Heart right ventricle (tissue), 16 donors: Measurements from ENCODE around the gene ETFRF1. TPM values are rescaled to one million over a fixed set of nuclear protein-coding genes. Genes with fewer than 3 reads are reported as not detected.

ENCODE experiments used
- ATAC-seq, 8 donors: fragments of 200-7000 bp; cut with Tn5 transposase; one replicate each; pipeline ENCODE4 v1.9.1; 2020; ENCODE audit warnings: mild to moderate bottlenecking in 8 of 8, moderate library complexity in 8 of 8, moderate number of reproducible peaks in 1 of 8
- DNase-seq, 2 donors: peaks; one replicate each; pipeline ENCODE4 v3.0.0-alpha.2; 2020
- H3K27ac ChIP-seq, 10 donors: fragments of 200-600 bp; sonication (generic) in 2 of 10; one replicate each; pipeline versions ENCODE4 v1.5.0 to v1.8.0; 2020 to 2022; ENCODE audit warnings: mild to moderate bottlenecking in 3 of 10
- H3K27me3 ChIP-seq, 7 donors: fragments of 200-600 bp; one replicate each; pipeline ENCODE4 v1.8.0; 2021 to 2022; ENCODE audit warnings: mild to moderate bottlenecking in 2 of 7
- H3K36me3 ChIP-seq, 9 donors: fragments of 200-600 bp; sonication (generic) in 1 of 9; one replicate each; pipeline versions ENCODE4 v1.5.0 to v1.8.0; 2020 to 2022; ENCODE audit warnings: mild to moderate bottlenecking in 2 of 9
- H3K4me1 ChIP-seq, 9 donors: fragments of 200-600 bp; sonication (generic) in 1 of 9; one replicate each; pipeline versions ENCODE4 v1.5.0 to v1.8.0; 2020 to 2022; ENCODE audit warnings: mild to moderate bottlenecking in 4 of 9
- H3K4me3 ChIP-seq, 10 donors: fragments of 200-600 bp; sonication (generic) in 2 of 10; one replicate each; pipeline versions ENCODE4 v1.5.0 to v1.8.0; 2020 to 2022; ENCODE audit warnings: mild to moderate bottlenecking in 7 of 10, moderate library complexity in 2 of 10
- H3K9me3 ChIP-seq, 11 donors: fragments of 200-600 bp in 10 of 11; sonication (generic) in 2 of 11; one replicate each; pipeline versions ENCODE4 v1.5.0 to v1.8.0; 2013 to 2022; ENCODE audit warnings: mild to moderate bottlenecking in 2 of 11, control low read depth in 1 of 11, moderate library complexity in 1 of 11
- WGBS, 2 donors: extraction: QIAGEN DNeasy Blood & Tissue Kit; methylation state at CpG; one replicate each; pipeline ENCODE4 v1.1.7; 2013; ENCODE audit warnings: inconsistent platforms in 1 of 2; 5-methylcytosine and 5-hydroxymethylcytosine counted together
- intact Hi-C, 10 donors: fragments of 100-400 bp; cut with DNase I; formaldehyde crosslinking; loops; one replicate each; pipeline versions ENCODE4 v1.11.1 to v1.14.2; 2022
- long read RNA-seq, 3 donors: library from polyadenylated mRNA; unstranded; transcript quantifications; one replicate each; pipeline ENCODE4 v2.0.0, GENCODE V29; 2020 to 2021
- polyA plus RNA-seq, 2 donors: library from polyadenylated mRNA; stranded (reverse); fragments of 200-250 nt; gene quantifications; one replicate each; pipeline ENCODE4 v1.2.3, GENCODE V29; 2013
- total RNA-seq, 10 donors: library from RNA; stranded (reverse); fragmentation: NEBNext Ultra II Directional in 3 of 10; extraction: Animal tissue kit (Norgen Biotek cat#: 25700) in 3 of 10; gene quantifications; one replicate each; pipeline versions ENCODE4 v1.2.1 to v1.2.4, GENCODE V29; 2021 to 2023
- TF ChIP-seq, protein P1 (sequence below), 9 donors: fragments of 200-600 bp; sonication (generic) in 2 of 9; IDR thresholded peaks; one replicate each; pipeline versions ENCODE4 v1.5.0 to v1.8.0; 2021 to 2022; ENCODE audit warnings: antibody characterized with exemption in 9 of 9, mild to moderate bottlenecking in 5 of 9, moderate library complexity in 1 of 9
- donor health status: Arrhythmogenic right ventricular cardiomyopathy.
- donor health status: ischemic (EF 13 %, LVEDD 7.1; RV severe dilation, severe dysfunction).
- donor health status: healthy with polysubstance abuse.
- donor health status: DM: no; HTN: yes; CAD: no.
- donor health status: DM: no; HTN: no; CAD: no.
- donor health status: ischemic (EF 25% LVEDD 6.9; RV normal size, moderate dysfunction).
- donor health status: ischemic (EF 25% LVEDD 5.7; RV mildly dilated, moderate dysfunction).
- donor health status: healthy.
- donor health status: DM: yes; HTN: yes; CAD: no.
- donor health status: Ischemic cardiomyopathy.
- donor health status: ischemic (EF 35%, LVEDD 5.7; RV mildly dilated, moderate dysfunction).
- donor health status: nonischemic (EF 11% LVEDD 7.7; RV severe dilation, severe dysfunction).
- donor health status: DM: yes; HTN: yes; CAD: no.
- donor health status: PGD.
- donor health status: ischemic (EF 29% LVEDD 5.4; RV normal size, mild dysfunction).
- donor health status: nonischemic (EF 23%, LVEDD 6.1; RV moderate dilation, normal function).

Gene ETFRF1, protein sequence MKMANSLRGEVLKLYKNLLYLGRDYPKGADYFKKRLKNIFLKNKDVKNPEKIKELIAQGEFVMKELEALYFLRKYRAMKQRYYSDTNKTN
- total RNA-seq, result 10 to 100 TPM; 44.2 to 67.6 (median 52.2) TPM
- polyA plus RNA-seq, result 10 to 100 TPM; 28.1 to 37.2 TPM
- long read RNA-seq, donor 1, transcript ETFRF1-201 (3 exons, 1,134 nt), result major isoform, 29 of 31 reads
- long read RNA-seq, donor 1, partial matches to known transcripts, result 0 of 31 reads
- long read RNA-seq, donor 1, other reads (novel, unspliced or antisense), result 0 of 31 reads
- long read RNA-seq, donor 2, transcript ETFRF1-201 (3 exons, 1,134 nt), result major isoform, 27 of 32 reads
- long read RNA-seq, donor 2, partial matches to known transcripts, result 1 of 32 reads
- long read RNA-seq, donor 2, other reads (novel, unspliced or antisense), result 1 of 32 reads
- long read RNA-seq, donor 3, transcript ETFRF1-201 (3 exons, 1,134 nt), result major isoform, 31 of 41 reads
- long read RNA-seq, donor 3, partial matches to known transcripts, result 0 of 41 reads
- long read RNA-seq, donor 3, other reads (novel, unspliced or antisense), result 4 of 41 reads

DNA sequence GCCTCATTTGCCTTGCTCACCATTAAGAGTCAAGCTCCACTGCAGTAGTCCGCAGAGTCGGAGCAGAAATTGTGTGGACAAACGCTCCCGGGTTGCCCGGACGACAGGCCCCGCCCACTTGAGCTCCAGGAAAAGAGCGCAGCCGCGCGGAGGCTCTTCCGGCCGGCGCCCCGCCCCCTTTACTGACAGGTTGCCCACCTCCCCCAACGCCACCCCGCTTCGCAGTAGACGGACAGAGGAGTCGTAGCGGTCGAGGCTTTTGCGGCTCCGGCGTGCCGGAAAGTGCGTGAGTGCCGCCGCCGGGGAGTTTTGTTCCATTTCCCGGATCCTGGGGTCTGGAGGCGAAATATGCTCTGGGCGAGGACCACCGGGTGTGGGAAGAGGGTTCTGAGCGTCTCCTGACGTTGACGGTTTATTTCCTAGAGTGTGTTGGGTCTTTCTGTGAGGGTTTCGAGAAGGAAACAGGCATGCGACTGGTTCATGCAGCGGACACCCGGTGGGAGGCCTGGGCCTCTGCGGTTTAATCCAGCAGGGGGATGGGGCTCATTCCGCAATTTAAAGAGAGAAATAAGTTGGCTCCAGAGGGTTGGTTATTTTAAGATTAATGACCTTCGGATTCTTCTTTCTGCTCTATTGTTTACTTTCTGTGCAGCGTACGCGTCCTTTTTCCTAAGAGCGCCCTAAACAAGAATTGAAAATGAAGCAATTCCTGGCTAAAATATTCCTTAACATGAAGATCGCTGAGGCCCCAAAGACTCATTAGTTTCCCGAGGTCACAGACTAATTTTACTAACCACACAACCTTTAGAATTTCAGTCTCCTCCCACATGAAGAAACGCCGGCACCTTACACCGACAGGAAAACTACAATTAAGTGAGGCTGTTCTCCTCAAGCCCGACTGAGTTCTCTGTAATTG, at the start of gene ETFRF1, which contains the start of gene DNAI7:
Gene ETFRF1 (plus strand): TSS at position 182 of the 916 bp plus-strand sequence. CDS start 8,720 bp downstream, outside the sequence.
Gene DNAI7 (minus strand): TSS at position 105 of the 916 bp plus-strand sequence. CDS start 82 bp downstream, at position 23.
- peak within 1 kb of the TSS; percentile 84 to 95 (median 94) for H3K27ac ChIP-seq
- DNase-seq, result peak; percentile 98 to 99
- intact Hi-C loops, result loop anchor here in 3 of 10 donors (2.0 to 5.0 kb wide), 2 partner anchors 55 to 57 kb away; partner anchors contain the start of gene KRAS (in 3 of the 3)

DNA sequence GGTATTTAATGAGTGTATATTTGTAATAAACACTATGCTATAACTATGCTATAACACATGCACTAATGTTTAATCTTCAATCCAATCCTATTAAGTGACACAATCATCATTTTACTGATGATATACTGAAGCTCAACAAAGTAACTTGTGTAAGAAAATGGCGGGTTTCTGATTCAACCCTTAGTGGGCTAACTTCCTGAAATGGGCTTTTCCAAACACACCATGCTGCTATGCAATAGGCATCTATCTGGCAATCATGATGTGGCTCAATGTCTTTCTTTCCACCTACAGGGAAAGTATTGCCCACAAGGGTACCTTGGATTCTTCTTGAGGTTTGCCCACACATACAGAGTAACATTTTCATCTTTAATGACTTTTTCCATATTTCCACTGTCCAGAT, 48.4 kb upstream of the ETFRF1 start:
- Histone ChIP-seq H3K36me3 (no peaks in the 10 kb centered on the region), H3K4me3 (no peak overlapping the region), H3K27me3 (no peaks in the 10 kb centered on the region), H3K4me1 (peaks cover 0 to 6% (median 0%) of the 10 kb centered on the region in 9 donors), H3K9me3 (no peaks in the 10 kb centered on the region), H3K27ac (no peak overlapping the region)
- intact Hi-C loops, result no loop called here
- DNase-seq, result no peak
- TF ChIP-seq, protein P1, sequence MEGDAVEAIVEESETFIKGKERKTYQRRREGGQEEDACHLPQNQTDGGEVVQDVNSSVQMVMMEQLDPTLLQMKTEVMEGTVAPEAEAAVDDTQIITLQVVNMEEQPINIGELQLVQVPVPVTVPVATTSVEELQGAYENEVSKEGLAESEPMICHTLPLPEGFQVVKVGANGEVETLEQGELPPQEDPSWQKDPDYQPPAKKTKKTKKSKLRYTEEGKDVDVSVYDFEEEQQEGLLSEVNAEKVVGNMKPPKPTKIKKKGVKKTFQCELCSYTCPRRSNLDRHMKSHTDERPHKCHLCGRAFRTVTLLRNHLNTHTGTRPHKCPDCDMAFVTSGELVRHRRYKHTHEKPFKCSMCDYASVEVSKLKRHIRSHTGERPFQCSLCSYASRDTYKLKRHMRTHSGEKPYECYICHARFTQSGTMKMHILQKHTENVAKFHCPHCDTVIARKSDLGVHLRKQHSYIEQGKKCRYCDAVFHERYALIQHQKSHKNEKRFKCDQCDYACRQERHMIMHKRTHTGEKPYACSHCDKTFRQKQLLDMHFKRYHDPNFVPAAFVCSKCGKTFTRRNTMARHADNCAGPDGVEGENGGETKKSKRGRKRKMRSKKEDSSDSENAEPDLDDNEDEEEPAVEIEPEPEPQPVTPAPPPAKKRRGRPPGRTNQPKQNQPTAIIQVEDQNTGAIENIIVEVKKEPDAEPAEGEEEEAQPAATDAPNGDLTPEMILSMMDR (IDR thresholded peaks at IDR 0.05), result no peak
- 98 to 100% methylated on average over 1 of the region's 1 CpG for WGBS, 2 donors
- no peak for ATAC-seq

More for the DNA sequence above, at the start of gene ETFRF1, which contains the start of gene DNAI7:
- H3K27me3 ChIP-seq, result no peaks in the 10 kb centered on the region
- 0% methylated on average over 54 of the region's 54 CpGs for WGBS, 2 donors
- peak; percentile 99 to 100 (median 100) for ATAC-seq
- H3K36me3 ChIP-seq, result peaks cover 0 to 9% (median 0%) of the 10 kb centered on the region in 9 donors
- peaks cover 3 to 31% (median 18%) of the 10 kb centered on the region in 9 donors for H3K4me1 ChIP-seq
- H3K4me3 ChIP-seq, result peak within 1 kb of the TSS; percentile 43 to 84 (median 68)
- TF ChIP-seq, protein P1 (IDR thresholded peaks at IDR 0.05), result no peak
- H3K9me3 ChIP-seq, result no peaks in the 10 kb centered on the region

GRCh38 chr12:25151476-25151875, 43.6 kb upstream of the ETFRF1 start:
- peaks cover 0 to 9% (median 0%) of the 10 kb centered on the region in 9 donors for H3K4me1 ChIP-seq
- ATAC-seq (peak; percentile 67 to 88 (median 78)), DNase-seq (peak in 1 of 2 donors; percentile 51)
- no peaks in the 10 kb centered on the region for H3K9me3 ChIP-seq
- TF ChIP-seq, protein P1 (IDR thresholded peaks at IDR 0.05), result no peak
- H3K27ac ChIP-seq, result no peak overlapping the region
- H3K4me3 ChIP-seq, result no peak overlapping the region
- H3K27me3 ChIP-seq, result no peaks in the 10 kb centered on the region
- WGBS, 2 donors, result 37 to 40% methylated on average over 5 of the region's 5 CpGs
- H3K36me3 ChIP-seq, result no peaks in the 10 kb centered on the region
- intact Hi-C loops, result no loop called here
